HG03066 (cell line): ENCODE results near the gene MANEAL.
"Not testable (repeated sequence)": the region's sequence is repeated elsewhere in the genome, so short reads cannot be mapped to it uniquely, and the experiment has no call there.

ENCODE experiments used
- ATAC-seq: cut with Tn5 transposase; IDR thresholded peaks from one replicate; pipeline ENCODE4 v1.9.1; 2021; ENCODE audit warnings: low read depth; ENCODE audit not compliant: unreplicated experiment

Gene MANEAL

GRCh38 chr1:37793773-37794371 lies at the start of gene MANEAL:
Gene MANEAL (plus strand): TSS chr1:37793847. CDS start chr1:37794183, 336 bp downstream.
- ATAC-seq = no peak

GRCh38 chr1:37746806-37747205 lies 46.8 kb upstream of the MANEAL start:
- no peak for ATAC-seq

GRCh38 chr1:37748565-37748964 lies 45.1 kb upstream of the MANEAL start:
- no peak for ATAC-seq

GRCh38 chr1:37752213-37752582 lies 41.4 kb upstream of the MANEAL start:
- ATAC-seq = no peak

GRCh38 chr1:37752583-37753471 lies 40.8 kb upstream of the MANEAL start:
- no peak for ATAC-seq

GRCh38 chr1:37753473-37754321 lies 40.0 kb upstream of the MANEAL start:
- no peak for ATAC-seq

- no peak for ATAC-seq
Observed at GRCh38 chr1:37755290-37755689, 38.4 kb upstream of the MANEAL start.

- no peak for ATAC-seq
Observed at GRCh38 chr1:37755951-37756560, 37.6 kb upstream of the MANEAL start.

- no peak for ATAC-seq
Observed at GRCh38 chr1:37759451-37759850, 34.2 kb upstream of the MANEAL start.

- ATAC-seq = no peak
Observed at GRCh38 chr1:37761416-37762095, 32.1 kb upstream of the MANEAL start.

- no peak for ATAC-seq
Observed at GRCh38 chr1:37762516-37762915, 31.1 kb upstream of the MANEAL start.

- ATAC-seq = no peak
Observed at GRCh38 chr1:37763791-37764413, 29.7 kb upstream of the MANEAL start.

GRCh38 chr1:37764414-37764825 lies 29.2 kb upstream of the MANEAL start:
- no peak for ATAC-seq

GRCh38 chr1:37764888-37765441 lies 28.7 kb upstream of the MANEAL start, which contains the start of gene EPHA10:
Gene EPHA10 (minus strand): TSS chr1:37765120. CDS start chr1:37765066, 54 bp downstream.
- no peak for ATAC-seq

- no peak for ATAC-seq
Observed at GRCh38 chr1:37765916-37766664, 27.6 kb upstream of the MANEAL start.

GRCh38 chr1:37767488-37767887 lies 26.2 kb upstream of the MANEAL start:
- ATAC-seq = no peak

- not testable (repeated sequence) for ATAC-seq
Observed at GRCh38 chr1:37771440-37771839, 22.2 kb upstream of the MANEAL start.

- no peak for ATAC-seq
Observed at GRCh38 chr1:37776946-37777516, 16.6 kb upstream of the MANEAL start.
